ENCODE results near the gene CASP10.

- TF ChIP-seq EZH2 (IDR thresholded peaks at IDR 0.05; ENCODE audit: borderline replicate concordance, low read depth, low read length, severe bottlenecking) = no peak
- TF ChIP-seq, protein P1, sequence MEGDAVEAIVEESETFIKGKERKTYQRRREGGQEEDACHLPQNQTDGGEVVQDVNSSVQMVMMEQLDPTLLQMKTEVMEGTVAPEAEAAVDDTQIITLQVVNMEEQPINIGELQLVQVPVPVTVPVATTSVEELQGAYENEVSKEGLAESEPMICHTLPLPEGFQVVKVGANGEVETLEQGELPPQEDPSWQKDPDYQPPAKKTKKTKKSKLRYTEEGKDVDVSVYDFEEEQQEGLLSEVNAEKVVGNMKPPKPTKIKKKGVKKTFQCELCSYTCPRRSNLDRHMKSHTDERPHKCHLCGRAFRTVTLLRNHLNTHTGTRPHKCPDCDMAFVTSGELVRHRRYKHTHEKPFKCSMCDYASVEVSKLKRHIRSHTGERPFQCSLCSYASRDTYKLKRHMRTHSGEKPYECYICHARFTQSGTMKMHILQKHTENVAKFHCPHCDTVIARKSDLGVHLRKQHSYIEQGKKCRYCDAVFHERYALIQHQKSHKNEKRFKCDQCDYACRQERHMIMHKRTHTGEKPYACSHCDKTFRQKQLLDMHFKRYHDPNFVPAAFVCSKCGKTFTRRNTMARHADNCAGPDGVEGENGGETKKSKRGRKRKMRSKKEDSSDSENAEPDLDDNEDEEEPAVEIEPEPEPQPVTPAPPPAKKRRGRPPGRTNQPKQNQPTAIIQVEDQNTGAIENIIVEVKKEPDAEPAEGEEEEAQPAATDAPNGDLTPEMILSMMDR (IDR thresholded peaks at IDR 0.05; ENCODE audit: borderline replicate concordance, extremely low read depth, low read length, poor library complexity, severe bottlenecking) = no peak
These were observed 79.8 kb downstream of the CASP10 start for GRCh38 chr2:201262718-201263117.
